HG03159 (cell line): Measurements from ENCODE around the gene NLN.
"Not testable (repeated sequence)": the region's sequence is repeated elsewhere in the genome, so short reads cannot be mapped to it uniquely, and the experiment has no call there.

ENCODE experiments used
- ATAC-seq: cut with Tn5 transposase; IDR thresholded peaks from one replicate; pipeline ENCODE4 v1.9.1; 2021; ENCODE audit warnings: mild to moderate bottlenecking, moderate library complexity; ENCODE audit not compliant: unreplicated experiment

NLN gene

DNA sequence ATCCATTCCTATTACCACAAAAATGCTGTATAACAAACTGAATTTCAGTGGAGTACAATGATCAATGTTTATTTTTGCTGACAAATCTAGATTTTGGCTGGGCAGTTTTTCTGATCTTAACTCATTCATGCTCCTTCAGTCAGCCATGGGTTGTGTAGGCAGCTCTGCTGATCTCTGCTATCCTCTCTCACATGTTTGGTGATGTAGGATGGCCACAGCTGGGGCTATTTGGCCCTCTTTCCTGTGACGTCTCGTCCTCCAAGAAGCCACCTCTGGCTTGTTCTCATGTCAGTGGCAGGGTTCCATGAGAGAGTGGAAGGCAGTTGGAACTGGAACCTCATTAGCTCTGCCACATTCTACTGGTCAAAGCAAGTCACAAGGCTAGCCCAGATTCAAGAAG lies 8.9 kb downstream of the NLN start:
- no peak for ATAC-seq

- ATAC-seq: not testable (repeated sequence)
Observed at GRCh38 chr5:65732046-65732445, 10.0 kb downstream of the NLN start.

GRCh38 chr5:65734196-65734775 lies 12.3 kb downstream of the NLN start:
- not testable (repeated sequence) for ATAC-seq

DNA sequence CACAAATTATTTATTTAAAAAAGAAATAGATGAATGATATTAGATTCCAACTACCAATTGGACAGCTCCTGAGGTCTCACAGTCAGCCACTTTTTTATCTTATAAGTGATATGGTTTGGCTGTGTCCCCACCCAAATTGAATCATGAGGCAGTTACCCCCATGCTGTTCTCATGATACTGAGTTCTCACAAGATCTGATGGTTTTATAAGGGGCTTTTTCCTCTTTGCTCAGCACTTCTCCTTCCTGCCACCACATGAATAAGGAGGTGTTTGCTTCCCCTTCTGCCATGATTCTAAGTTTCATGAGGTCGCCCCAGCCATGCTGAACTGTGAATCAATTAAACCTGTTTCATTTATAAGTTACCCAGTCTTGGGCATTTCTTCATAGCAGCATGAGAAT lies 12.9 kb downstream of the NLN start:
- ATAC-seq: no peak

- no peak for ATAC-seq
Observed at GRCh38 chr5:65736011-65736410, 14.0 kb downstream of the NLN start.

DNA sequence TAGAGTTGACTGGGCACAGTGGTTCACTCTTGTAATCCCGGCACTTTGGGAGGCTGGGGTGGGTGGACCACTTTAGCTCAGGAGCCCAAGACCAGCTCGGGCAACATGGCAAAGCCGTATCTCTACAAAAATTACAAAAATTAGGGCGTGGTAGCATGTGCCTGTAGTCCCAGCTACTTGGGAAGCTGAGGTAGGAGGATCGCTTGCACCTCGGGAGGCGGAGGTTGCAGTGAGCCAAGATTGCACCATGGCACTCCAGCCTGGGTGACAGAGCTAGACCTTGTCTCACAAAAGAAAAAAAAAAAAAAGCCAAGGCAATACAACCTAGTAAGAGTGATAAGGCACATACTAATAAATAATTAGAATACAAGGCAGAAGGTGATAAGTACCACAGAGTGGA lies 15.8 kb downstream of the NLN start:
- ATAC-seq: no peak

DNA sequence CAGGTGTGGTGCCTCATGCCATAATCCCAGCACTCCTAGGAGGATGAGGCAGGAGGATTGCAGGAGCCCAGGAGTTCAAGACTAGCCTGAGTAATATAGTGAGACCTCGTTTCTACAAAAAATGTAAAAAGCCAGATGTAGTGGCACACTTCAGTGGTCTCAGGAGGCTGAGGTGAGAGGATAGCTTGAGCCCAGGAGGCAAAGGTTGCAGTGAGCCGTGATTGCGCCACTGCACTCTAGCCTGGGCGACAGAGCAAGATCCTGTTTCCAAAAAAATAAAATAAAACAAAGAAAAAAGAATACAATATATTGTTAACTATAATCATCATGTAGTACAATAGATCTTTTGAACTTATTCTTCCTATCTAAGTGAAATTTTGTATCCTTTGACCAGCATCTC lies 16.3 kb downstream of the NLN start:
- ATAC-seq: no peak

GRCh38 chr5:65739162-65739561 lies 17.2 kb downstream of the NLN start:
- ATAC-seq: no peak

DNA sequence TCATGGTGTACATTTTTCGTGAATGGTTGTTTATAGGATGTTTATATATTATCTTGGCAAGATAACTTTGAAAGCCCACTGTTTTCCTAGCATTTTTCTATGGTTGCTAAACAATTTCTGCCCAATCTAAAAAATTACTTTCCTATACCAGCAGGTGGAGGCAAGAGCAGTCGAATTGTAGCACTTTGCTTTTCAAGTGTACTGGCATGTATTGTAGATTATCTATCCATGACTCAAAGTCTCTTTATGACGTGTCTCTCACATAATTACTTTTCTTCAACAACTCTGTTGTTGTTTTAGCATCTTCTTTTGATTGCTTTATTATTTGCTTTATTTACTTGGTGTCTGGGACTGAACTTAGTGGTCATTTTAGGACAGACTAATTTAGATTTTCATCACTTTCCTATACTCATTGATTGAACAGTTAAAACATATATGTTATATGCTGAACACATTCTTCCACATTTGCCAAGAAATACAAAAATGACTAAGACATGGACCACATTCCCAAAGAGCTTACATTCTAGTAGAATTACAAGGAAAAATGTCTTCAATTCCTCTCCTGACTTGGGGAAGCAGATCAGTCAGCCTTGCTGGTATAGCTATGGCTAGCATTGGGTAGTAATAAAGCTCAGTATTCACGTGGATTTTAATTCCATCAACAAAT lies 20.7 kb downstream of the NLN start:
- ATAC-seq: peak; percentile 81

DNA sequence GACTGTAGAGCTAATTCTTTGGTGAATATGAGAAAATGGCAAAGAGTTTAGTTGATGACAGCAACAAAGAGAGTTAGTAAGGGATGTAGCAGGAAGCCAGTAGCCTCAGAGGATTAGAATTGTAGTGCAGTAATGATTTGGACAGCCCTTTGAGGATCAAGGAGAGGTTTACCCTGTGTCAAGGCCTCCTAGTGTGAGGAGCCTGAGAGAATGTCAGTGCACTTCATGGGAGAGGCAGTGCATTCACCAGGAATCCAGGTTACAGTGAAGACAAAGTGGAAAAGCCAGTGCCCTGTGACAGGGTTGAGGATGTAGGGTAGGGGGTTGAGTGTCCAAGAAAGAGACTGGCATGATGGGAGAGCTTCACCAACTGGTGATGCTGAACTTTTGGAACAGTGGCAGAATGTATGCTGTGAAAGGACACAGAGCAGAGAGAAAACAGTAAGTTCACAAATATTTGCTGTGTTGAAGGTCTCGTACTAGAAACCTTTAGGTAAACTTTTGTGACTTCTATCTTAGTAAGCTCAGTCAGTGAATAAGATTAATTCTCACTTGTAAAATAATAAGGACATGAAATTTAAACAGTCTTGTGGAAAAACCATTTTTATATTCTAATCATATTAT lies 27.3 kb downstream of the NLN start:
- no peak for ATAC-seq

DNA sequence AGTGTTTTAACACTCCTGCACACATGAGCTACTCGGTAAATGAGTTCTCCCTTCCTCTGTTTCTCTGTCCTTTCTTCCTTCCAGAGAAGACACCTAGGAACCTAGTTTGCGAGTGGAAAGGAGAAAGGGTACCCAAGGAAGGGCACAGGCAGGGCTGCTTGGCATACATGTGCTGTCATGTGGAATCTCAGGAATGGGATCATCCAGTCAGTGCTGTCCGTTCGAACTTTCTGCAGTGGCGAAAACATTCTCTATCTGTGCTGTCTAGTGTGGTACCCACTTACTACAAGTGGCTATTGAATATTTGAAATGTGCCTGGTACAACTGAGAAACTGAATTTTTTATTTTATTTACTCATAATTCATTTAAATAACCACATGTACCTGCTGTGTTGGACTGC lies 28.0 kb downstream of the NLN start:
- ATAC-seq: no peak

DNA sequence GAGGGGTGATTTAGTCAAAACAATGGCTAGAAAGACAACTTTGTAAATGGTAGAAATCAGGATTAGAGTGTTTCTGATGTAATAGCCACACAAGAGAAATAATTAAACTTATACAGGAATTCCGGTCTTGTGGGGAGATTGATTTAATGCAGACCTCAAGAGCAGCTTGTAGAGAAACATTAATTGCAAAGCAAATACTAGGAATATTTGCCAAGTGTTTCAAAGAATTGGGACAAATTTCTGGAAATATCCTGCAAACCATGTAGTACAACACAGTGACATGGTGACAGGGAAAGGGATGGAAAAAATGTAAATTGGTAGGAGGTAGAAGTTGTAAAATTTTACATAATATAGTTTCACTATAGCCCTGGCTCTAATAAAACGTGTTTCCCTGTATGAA lies 28.9 kb downstream of the NLN start:
- ATAC-seq: no peak

DNA sequence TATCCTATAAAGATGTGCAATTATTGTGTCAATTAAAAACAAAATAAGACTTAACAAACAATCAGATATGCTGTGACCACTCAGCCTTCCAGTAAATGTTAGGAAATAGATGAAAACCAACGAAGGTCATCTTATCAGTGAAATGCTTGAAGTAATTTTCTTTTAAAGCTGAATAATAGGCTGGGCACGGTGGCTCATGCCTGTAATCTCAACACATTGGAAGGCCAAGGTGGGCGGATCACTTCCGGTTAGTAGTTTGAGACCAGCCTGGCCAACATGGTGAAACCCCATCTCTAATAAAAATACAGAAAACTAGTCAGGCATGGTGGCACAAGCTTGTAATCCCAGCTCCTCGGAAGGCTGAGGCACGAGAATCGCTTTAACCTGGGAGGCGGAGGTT lies 31.2 kb downstream of the NLN start:
- ATAC-seq: no peak

- no peak for ATAC-seq
Observed at GRCh38 chr5:65758546-65759144, 36.6 kb downstream of the NLN start.

GRCh38 chr5:65760504-65761275 lies 38.7 kb downstream of the NLN start:
- ATAC-seq: no peak

- no peak for ATAC-seq
Observed at GRCh38 chr5:65762234-65762633, 40.2 kb downstream of the NLN start.

DNA sequence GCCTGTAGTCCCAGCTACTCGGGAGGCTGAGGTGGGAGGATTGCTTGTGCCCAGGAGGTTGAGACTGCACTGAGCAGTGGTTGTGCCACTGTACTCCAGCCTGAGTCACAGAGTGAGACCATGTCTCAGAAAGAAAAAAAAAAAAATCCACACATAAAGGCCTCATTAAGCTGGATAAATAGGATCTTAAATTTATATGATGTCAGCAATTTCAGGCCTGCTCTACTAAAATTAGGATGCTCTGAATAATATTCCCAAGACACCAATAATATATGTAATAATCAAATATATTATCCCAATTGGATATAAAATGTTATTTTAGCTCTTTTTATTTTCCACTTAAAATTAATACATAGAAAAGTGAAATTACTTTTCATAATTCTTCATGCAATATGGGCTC lies 43.6 kb downstream of the NLN start:
- no peak for ATAC-seq

DNA sequence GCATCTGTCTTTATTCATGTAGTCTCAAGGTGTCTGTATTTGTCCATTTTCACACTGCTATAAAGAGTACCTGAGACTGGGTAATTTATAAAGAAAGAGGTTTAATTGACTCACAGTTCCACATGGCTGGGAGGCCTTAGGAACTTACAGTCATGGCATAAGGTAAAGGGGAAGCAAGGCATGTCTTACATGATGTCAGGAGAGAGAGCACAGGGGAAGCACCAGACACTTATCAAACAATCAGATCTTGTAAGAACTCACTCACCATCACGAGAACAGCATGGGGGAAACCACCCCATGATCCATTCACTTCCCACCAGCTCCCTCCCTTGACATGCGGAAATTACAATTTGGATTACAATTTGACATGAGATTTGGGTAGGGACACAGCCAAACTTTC lies 44.2 kb downstream of the NLN start:
- no peak for ATAC-seq

- ATAC-seq: no peak
Observed at GRCh38 chr5:65766781-65767180, 44.8 kb downstream of the NLN start.

DNA sequence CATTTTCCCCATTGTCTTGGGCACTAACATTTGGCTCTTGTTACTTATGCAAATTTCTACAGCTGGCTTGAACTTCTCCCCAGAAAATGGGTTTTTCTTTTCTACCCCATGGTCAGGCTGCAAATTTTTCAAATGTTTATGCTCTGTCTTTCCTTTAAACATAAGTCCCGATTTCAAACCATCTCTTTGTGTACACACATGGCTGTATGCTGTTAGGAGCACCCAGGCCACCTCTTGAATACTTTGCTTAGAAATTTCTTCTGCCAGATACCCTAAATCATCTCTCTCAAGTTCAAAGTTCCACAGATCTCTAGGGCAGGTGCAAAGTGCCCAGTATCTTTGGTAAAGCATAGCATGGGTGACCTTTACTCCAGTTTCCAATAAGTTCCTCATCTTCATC lies 45.6 kb downstream of the NLN start:
- no peak for ATAC-seq

DNA sequence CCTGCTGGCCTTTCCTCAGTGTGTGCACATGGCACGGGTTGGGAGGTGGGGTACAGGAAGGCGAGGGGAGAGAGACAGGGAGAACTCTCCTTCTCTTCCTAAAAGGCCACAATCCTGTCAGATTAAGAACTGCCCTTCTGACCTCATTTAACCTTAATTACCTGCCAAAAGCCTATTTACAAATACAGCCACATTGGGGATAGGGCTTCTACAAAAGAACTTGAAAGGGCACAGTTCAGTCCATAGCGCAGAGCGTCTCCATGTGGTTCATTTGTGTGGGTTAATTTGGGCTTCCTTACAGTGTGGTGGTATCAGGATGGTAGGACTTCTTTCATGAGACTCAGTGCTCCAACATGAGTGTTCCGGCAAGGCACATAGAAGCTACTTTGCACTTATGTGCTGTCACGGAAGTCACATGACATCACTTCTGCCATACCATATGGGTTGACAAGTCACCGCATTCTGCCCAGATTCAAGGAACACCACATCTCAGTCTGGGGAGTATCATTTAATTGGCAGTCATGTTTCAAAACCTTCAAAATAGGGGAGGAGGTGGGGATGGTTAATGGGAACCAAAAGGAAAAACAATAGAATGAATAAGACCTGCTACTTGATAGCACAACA lies 46.8 kb downstream of the NLN start:
- ATAC-seq: no peak
